Mesenchymal stem cell (in vitro differentiated cells and primary cell): ENCODE data around the gene PREB.

ENCODE experiments used
- DNase-seq: peaks from one replicate; pipeline ENCODE4 v3.0.0-alpha.2; 2013
- H2AFZ ChIP-seq: one replicate; pipeline ENCODE4 v1.6.1; 2013; ENCODE audit warnings: low read depth, mild to moderate bottlenecking, control low read depth, inconsistent platforms, low read length, moderate library complexity
- H2AK5ac ChIP-seq: 2 replicates; pipeline ENCODE4 v1.6.1; 2013; ENCODE audit warnings: low read length, moderate library complexity, mild to moderate bottlenecking, inconsistent platforms; ENCODE audit not compliant: severe bottlenecking
- H2BK120ac ChIP-seq: one replicate; pipeline ENCODE4 v1.6.1; 2013; ENCODE audit warnings: low read depth, mild to moderate bottlenecking, inconsistent platforms, low read length, moderate library complexity
- H2BK12ac ChIP-seq, 2 experiments: one replicate each; pipeline ENCODE4 v1.6.1; 2013; ENCODE audit warnings: inconsistent platforms in 2 of 2, low read length in 2 of 2, mild to moderate bottlenecking in 2 of 2, moderate library complexity in 2 of 2, control low read depth in 1 of 2
- H2BK15ac ChIP-seq: one replicate; pipeline ENCODE4 v1.6.1; 2013; ENCODE audit warnings: mild to moderate bottlenecking, low read depth, inconsistent platforms; ENCODE audit not compliant: poor library complexity, severe bottlenecking
- H2BK5ac ChIP-seq: 2 replicates; pipeline ENCODE4 v1.6.1; 2013; ENCODE audit warnings: low read depth, mild to moderate bottlenecking, low read length, control low read depth, inconsistent platforms; ENCODE audit not compliant: poor library complexity, severe bottlenecking
- H3K14ac ChIP-seq, 2 experiments: one replicate each; pipeline ENCODE4 v1.6.1; 2013; ENCODE audit warnings: inconsistent platforms in 2 of 2, low read length in 2 of 2, control low read depth in 1 of 2, mild to moderate bottlenecking in 1 of 2, moderate library complexity in 1 of 2
- H3K18ac ChIP-seq, 2 experiments: one replicate each; pipeline ENCODE4 v1.6.1; 2013; ENCODE audit warnings: inconsistent platforms in 2 of 2, low read length in 2 of 2, control low read depth in 1 of 2, low read depth in 1 of 2, mild to moderate bottlenecking in 1 of 2
- H3K23ac ChIP-seq, 2 experiments: one replicate each; pipeline ENCODE4 v1.6.1; 2013; ENCODE audit warnings: inconsistent platforms in 2 of 2, low read length in 2 of 2, mild to moderate bottlenecking in 2 of 2, moderate library complexity in 2 of 2, control low read depth in 1 of 2
- H3K27ac ChIP-seq: 2 replicates; pipeline ENCODE4 v1.5.1; 2013; ENCODE audit warnings: mild to moderate bottlenecking, moderate library complexity, low read length, control low read depth, inconsistent platforms; ENCODE audit not compliant: poor library complexity, severe bottlenecking
- H3K27me3 ChIP-seq, 2 experiments: 2 replicates each; pipeline versions ENCODE4 v1.6.1 to v1.7.0; 2013; ENCODE audit warnings: low read length in 2 of 2, mild to moderate bottlenecking in 2 of 2, moderate library complexity in 2 of 2, control low read depth in 1 of 2, inconsistent platforms in 1 of 2; ENCODE audit not compliant: control insufficient read depth in 1 of 2, insufficient read depth in 1 of 2
- H3K36me3 ChIP-seq, 2 experiments: 2 replicates each; pipeline versions ENCODE4 v1.6.1 to v1.7.0; 2013; ENCODE audit warnings: low read length in 2 of 2, control low read depth in 1 of 2, inconsistent platforms in 1 of 2, low read depth in 1 of 2, mild to moderate bottlenecking in 1 of 2; ENCODE audit not compliant: insufficient read depth in 2 of 2, control insufficient read depth in 1 of 2
- H3K4ac ChIP-seq, 2 experiments: one replicate each; pipeline ENCODE4 v1.6.1; 2013; ENCODE audit warnings: inconsistent platforms in 2 of 2, low read length in 2 of 2, mild to moderate bottlenecking in 2 of 2, moderate library complexity in 2 of 2, control low read depth in 1 of 2, low read depth in 1 of 2
- H3K4me1 ChIP-seq: 2 replicates; pipeline ENCODE4 v1.6.1; 2013; ENCODE audit warnings: low read depth, low read length, control low read depth; ENCODE audit not compliant: control insufficient read depth, insufficient read depth
- H3K4me2 ChIP-seq: 2 replicates; pipeline ENCODE4 v1.6.1; 2013; ENCODE audit warnings: low read length, mild to moderate bottlenecking, inconsistent platforms; ENCODE audit not compliant: poor library complexity, severe bottlenecking
- H3K4me3 ChIP-seq, 2 experiments: 2 replicates each; pipeline versions ENCODE4 v1.5.1 to v1.7.0; 2013; ENCODE audit warnings: low read length in 2 of 2, mild to moderate bottlenecking in 2 of 2, control low read depth in 1 of 2, low read depth in 1 of 2; ENCODE audit not compliant: insufficient read depth in 1 of 2
- H3K79me1 ChIP-seq: replicated peaks from 2 replicates; pipeline ENCODE4 v1.6.1; 2013; ENCODE audit warnings: mild to moderate bottlenecking, control low read depth, low read length, inconsistent platforms; ENCODE audit not compliant: poor library complexity, severe bottlenecking
- H3K9ac ChIP-seq: 2 replicates; pipeline ENCODE4 v1.7.0; 2013; ENCODE audit warnings: mild to moderate bottlenecking, low read length, moderate library complexity
- H3K9me3 ChIP-seq: 2 replicates; pipeline ENCODE4 v1.7.0; 2013; ENCODE audit warnings: mild to moderate bottlenecking, low read length; ENCODE audit not compliant: control insufficient read depth
- H4K8ac ChIP-seq: one replicate; pipeline ENCODE4 v1.6.1; 2013; ENCODE audit warnings: inconsistent platforms, mild to moderate bottlenecking, low read length, moderate library complexity
- H4K91ac ChIP-seq: one replicate; pipeline ENCODE4 v1.6.1; 2013; ENCODE audit warnings: mild to moderate bottlenecking, low read length, inconsistent platforms
- WGBS: methylation state at CpG from one replicate; pipeline ENCODE4 v1.1.7; 2013; ENCODE audit warnings: mixed read lengths; 5-methylcytosine and 5-hydroxymethylcytosine counted together

PREB gene

DNA sequence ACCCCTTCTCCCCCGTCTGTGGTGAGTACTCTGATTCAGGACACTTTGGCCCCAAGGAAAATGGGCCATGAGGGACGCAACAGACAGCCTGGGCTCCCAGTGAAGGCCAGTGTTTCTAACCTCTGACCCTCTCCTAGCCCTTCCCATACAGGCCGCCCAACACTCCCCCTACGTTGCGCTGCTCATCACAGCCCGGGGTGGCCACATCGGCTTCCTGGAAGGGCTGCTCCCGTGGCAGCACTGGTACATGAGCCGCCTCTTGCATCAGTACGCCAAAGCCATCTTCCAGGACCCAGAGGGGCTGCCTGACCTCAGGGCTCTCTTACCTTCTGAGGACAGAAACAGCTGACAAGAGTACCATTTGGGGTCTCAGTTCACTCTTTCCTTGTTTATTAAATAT, 4.0 kb downstream of the PREB start:
- H2AK5ac ChIP-seq: no peak overlapping the region
- no peak overlapping the region for H3K27ac ChIP-seq
- no peaks in the 10 kb centered on the region for H3K27me3 ChIP-seq
- H2BK120ac ChIP-seq: no peak overlapping the region
- no peak overlapping the region for H3K4me2 ChIP-seq
- no peak overlapping the region for H4K91ac ChIP-seq
- no peak overlapping the region for H2BK15ac ChIP-seq
- WGBS: 98% methylated on average over 10 of the region's 10 CpGs
- H3K23ac ChIP-seq: no peak overlapping the region
- H3K4me1 ChIP-seq: peaks cover 17% of the 10 kb centered on the region
- no peak overlapping the region for H4K8ac ChIP-seq
- H3K18ac ChIP-seq: no peak overlapping the region
- peaks cover 41 to 44% of the 10 kb centered on the region in 2 experiments for H3K36me3 ChIP-seq
- no peak overlapping the region for H2AFZ ChIP-seq
- H3K9ac ChIP-seq: no peak overlapping the region
- no peak for DNase-seq
- H2BK5ac ChIP-seq: no peak overlapping the region
- H3K79me1 ChIP-seq: peaks cover 23% of the 10 kb centered on the region
- H3K4ac ChIP-seq: no peak overlapping the region
- no peak overlapping the region for H3K4me3 ChIP-seq
- H3K9me3 ChIP-seq: no peaks in the 10 kb centered on the region
- no peak overlapping the region for H2BK12ac ChIP-seq
- no peak overlapping the region for H3K14ac ChIP-seq

GRCh38 chr2:27128668-27129571, 5.5 kb downstream of the PREB start:
- DNase-seq: no peak
- Histone ChIP-seq H3K23ac (no peak overlapping the region), H3K9me3 (no peaks in the 10 kb centered on the region), H2AFZ (no peak overlapping the region), H2BK120ac (no peak overlapping the region), H3K14ac (no peak overlapping the region), H2BK12ac (no peak overlapping the region), H3K27me3 (peaks cover 0 to 4% of the 10 kb centered on the region in 2 experiments), H4K91ac (no peak overlapping the region), H3K18ac (no peak overlapping the region), H2BK5ac (no peak overlapping the region), H3K4me2 (no peak overlapping the region), H3K36me3 (peaks cover 41 to 44% of the 10 kb centered on the region in 2 experiments), H3K4me1 (peaks cover 17% of the 10 kb centered on the region), H2AK5ac (no peak overlapping the region), H4K8ac (no peak overlapping the region), H3K27ac (no peak overlapping the region), H3K79me1 (peaks cover 23% of the 10 kb centered on the region), H3K9ac (no peak overlapping the region), H3K4ac (no peak overlapping the region), H2BK15ac (no peak overlapping the region), H3K4me3 (no peak overlapping the region)
- WGBS: 95% methylated on average over 9 of the region's 11 CpGs

DNA sequence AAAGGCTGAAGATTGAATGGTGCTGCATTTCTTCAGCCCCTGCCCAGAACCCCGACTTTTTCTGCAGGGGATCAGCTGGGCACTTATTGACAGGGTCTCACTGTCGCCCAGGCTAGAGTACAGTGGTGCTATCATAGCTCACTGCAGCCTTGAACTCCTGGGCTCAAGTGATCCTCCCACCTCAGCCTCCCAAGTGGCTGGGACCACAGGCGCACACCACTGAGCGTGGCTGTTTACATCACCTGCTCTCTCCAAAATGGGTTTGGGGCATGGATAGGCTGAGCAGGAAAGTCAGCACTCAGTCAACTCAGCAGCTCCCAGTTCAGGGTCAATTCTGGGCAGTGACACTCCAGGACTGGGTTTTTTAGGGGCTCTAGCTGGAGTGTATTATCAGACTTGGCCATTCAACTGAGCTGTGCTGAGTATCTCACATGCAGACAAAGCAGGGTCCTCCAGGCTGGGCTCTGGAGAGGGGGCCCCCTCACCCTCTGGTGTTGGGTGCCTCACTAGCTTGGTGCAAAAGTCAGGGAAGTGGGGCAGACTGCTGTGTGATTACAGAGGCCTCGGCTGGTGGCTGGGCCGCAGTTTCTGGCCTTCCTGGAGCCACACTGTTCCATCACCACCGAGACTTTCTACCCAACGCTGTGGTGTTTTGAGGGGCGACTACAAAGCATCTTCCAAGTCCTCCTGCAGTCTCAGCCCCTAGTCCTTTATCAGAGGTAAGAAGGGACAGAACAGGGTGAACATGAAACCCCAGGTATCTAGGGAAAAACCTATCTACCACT, 6.4 kb downstream of the PREB start:
- Histone ChIP-seq H2AFZ (no peak overlapping the region), H4K8ac (no peak overlapping the region), H3K4me3 (no peak overlapping the region), H2BK15ac (no peak overlapping the region), H2BK120ac (no peak overlapping the region), H3K79me1 (peaks cover 17% of the 10 kb centered on the region), H3K27me3 (peaks cover 0 to 11% of the 10 kb centered on the region in 2 experiments), H3K4me1 (peaks cover 20% of the 10 kb centered on the region), H2AK5ac (no peak overlapping the region), H3K4ac (no peak overlapping the region), H2BK5ac (no peak overlapping the region), H3K9ac (no peak overlapping the region), H2BK12ac (no peak overlapping the region), H4K91ac (no peak overlapping the region), H3K18ac (no peak overlapping the region), H3K23ac (no peak overlapping the region), H3K14ac (no peak overlapping the region), H3K36me3 (peaks cover 39 to 40% of the 10 kb centered on the region in 2 experiments), H3K4me2 (no peak overlapping the region), H3K27ac (no peak overlapping the region), H3K9me3 (no peaks in the 10 kb centered on the region)
- WGBS: 83% methylated on average over 7 of the region's 9 CpGs
- no peak for DNase-seq

DNA sequence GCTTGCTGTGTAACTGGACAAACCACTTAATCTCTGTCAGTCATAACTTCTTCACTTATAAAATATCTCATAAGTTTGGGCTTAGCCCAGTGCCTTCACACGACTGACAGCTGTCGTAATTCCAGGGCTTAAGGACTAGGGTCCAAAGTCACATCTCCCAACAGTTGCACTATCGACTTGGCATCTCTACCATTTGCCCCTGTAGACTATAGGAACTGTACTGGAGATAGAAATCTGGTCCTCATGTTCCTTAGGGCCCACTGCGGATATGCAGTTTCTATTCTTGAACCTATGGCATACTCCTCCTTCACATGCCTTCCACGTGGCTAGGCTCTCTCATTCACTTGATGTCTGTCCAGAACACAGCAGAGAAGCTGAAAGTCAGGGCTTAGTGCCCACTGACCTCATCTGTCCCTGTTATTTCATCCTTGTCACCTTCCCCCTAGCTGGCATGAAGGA, 8.2 kb downstream of the PREB start:
- H3K36me3 ChIP-seq: peaks cover 21 to 22% of the 10 kb centered on the region in 2 experiments
- 50% methylated on average over 5 of the region's 5 CpGs for WGBS
- H4K8ac ChIP-seq: no peak overlapping the region

More for the DNA sequence above, 8.2 kb downstream of the PREB start:
- no peak overlapping the region for H3K18ac ChIP-seq
- H3K4me2 ChIP-seq: no peak overlapping the region
- H4K91ac ChIP-seq: no peak overlapping the region
- no peaks in the 10 kb centered on the region for H3K9me3 ChIP-seq
- H2AFZ ChIP-seq: no peak overlapping the region
- H3K4ac ChIP-seq: no peak overlapping the region
- H3K4me1 ChIP-seq: peaks cover 9% of the 10 kb centered on the region
- no peak overlapping the region for H3K4me3 ChIP-seq
- no peak overlapping the region for H2AK5ac ChIP-seq
- no peak overlapping the region for H2BK12ac ChIP-seq
- no peak overlapping the region for H3K27ac ChIP-seq
- H2BK120ac ChIP-seq: no peak overlapping the region
- H3K23ac ChIP-seq: no peak overlapping the region
- no peak overlapping the region for H3K9ac ChIP-seq
- H2BK15ac ChIP-seq: no peak overlapping the region
- no peak for DNase-seq
- peaks cover 16 to 29% of the 10 kb centered on the region in 2 experiments for H3K27me3 ChIP-seq
- H3K14ac ChIP-seq: no peak overlapping the region
- peaks cover 3% of the 10 kb centered on the region for H3K79me1 ChIP-seq
- H2BK5ac ChIP-seq: no peak overlapping the region
